Neuronal stem cell (in vitro differentiated cells): ENCODE data around the gene LPO.

Source experiments
- DNase-seq: peaks from one replicate; pipeline ENCODE4 v3.0.0-alpha.2; 2013; ENCODE audit warnings: low spot score
- H2AFZ ChIP-seq: one replicate; pipeline ENCODE4 v1.6.1; 2013; ENCODE audit warnings: mild to moderate bottlenecking, low read length, inconsistent platforms
- H2AK5ac ChIP-seq: 2 replicates; pipeline ENCODE4 v1.6.1; 2013; ENCODE audit warnings: low read depth, mild to moderate bottlenecking, inconsistent platforms, low read length, moderate library complexity, mixed read lengths
- H2BK120ac ChIP-seq: 2 replicates; pipeline ENCODE4 v1.6.1; 2013; ENCODE audit warnings: low read depth, mild to moderate bottlenecking, inconsistent platforms, low read length, moderate library complexity, mixed read lengths
- H2BK12ac ChIP-seq: one replicate; pipeline ENCODE4 v1.6.1; 2013; ENCODE audit warnings: low read length, inconsistent platforms
- H2BK15ac ChIP-seq: 2 replicates; pipeline ENCODE4 v1.6.1; 2013; ENCODE audit warnings: mild to moderate bottlenecking, low read length, inconsistent platforms, mixed read lengths
- H2BK5ac ChIP-seq: one replicate; pipeline ENCODE4 v1.6.1; 2013; ENCODE audit warnings: inconsistent platforms, mild to moderate bottlenecking, low read length, moderate library complexity
- H3K14ac ChIP-seq: one replicate; pipeline ENCODE4 v1.6.1; 2013; ENCODE audit warnings: low read length, inconsistent platforms
- H3K18ac ChIP-seq: 2 replicates; pipeline ENCODE4 v1.6.1; 2013; ENCODE audit warnings: low read length, inconsistent platforms
- H3K23ac ChIP-seq: 2 replicates; pipeline ENCODE4 v1.6.1; 2013; ENCODE audit warnings: low read depth, mild to moderate bottlenecking, mixed read lengths, low read length, inconsistent platforms; ENCODE audit not compliant: poor library complexity
- H3K27ac ChIP-seq: replicated peaks from 3 replicates; pipeline ENCODE4 v1.5.1; 2013; ENCODE audit warnings: low read length, inconsistent platforms
- H3K27me3 ChIP-seq, 3 experiments: 2 replicates each; pipeline ENCODE4 v1.6.1; 2013; ENCODE audit warnings: low read length in 3 of 3, mild to moderate bottlenecking in 2 of 3, inconsistent platforms in 1 of 3, low read depth in 1 of 3, mixed read lengths in 1 of 3, moderate library complexity in 1 of 3; ENCODE audit not compliant: control insufficient read depth in 3 of 3, insufficient read depth in 3 of 3
- H3K36me3 ChIP-seq, 2 donors: replicated peaks in 1 of 2; 2 replicates each; pipeline ENCODE4 v1.6.1; 2013; ENCODE audit warnings: low read length in 2 of 2; ENCODE audit not compliant: control insufficient read depth in 2 of 2, insufficient read depth in 2 of 2
- H3K4ac ChIP-seq: 2 replicates; pipeline ENCODE4 v1.6.1; 2013; ENCODE audit warnings: inconsistent platforms, mild to moderate bottlenecking, low read length, moderate library complexity
- H3K4me1 ChIP-seq, 2 donors: 1 replicate in 1 of 2; 2 replicates in 1 of 2; pipeline ENCODE4 v1.6.1; 2013; ENCODE audit warnings: low read length in 2 of 2, low read depth in 1 of 2; ENCODE audit not compliant: control insufficient read depth in 2 of 2, insufficient read depth in 1 of 2
- H3K4me2 ChIP-seq: one replicate; pipeline ENCODE4 v1.6.1; 2013; ENCODE audit warnings: mild to moderate bottlenecking, low read length, inconsistent platforms; ENCODE audit not compliant: insufficient read depth, poor library complexity, severe bottlenecking
- H3K4me3 ChIP-seq, 2 donors: 2 replicates each; pipeline ENCODE4 v1.5.1; 2013; ENCODE audit warnings: low read length in 2 of 2, mild to moderate bottlenecking in 2 of 2, inconsistent platforms in 1 of 2, moderate library complexity in 1 of 2
- H3K79me1 ChIP-seq: one replicate; pipeline ENCODE4 v1.6.1; 2013; ENCODE audit warnings: low read depth, mild to moderate bottlenecking, inconsistent platforms, low read length, moderate library complexity
- H3K9ac ChIP-seq: one replicate; pipeline ENCODE4 v1.6.1; 2013; ENCODE audit warnings: mild to moderate bottlenecking, low read depth, low read length, inconsistent platforms; ENCODE audit not compliant: poor library complexity
- H3K9me3 ChIP-seq, 2 donors: replicated peaks in 1 of 2; 2 replicates each; pipeline versions ENCODE3 to v1.6.1; 2013; ENCODE audit warnings: low read length in 2 of 2, mild to moderate bottlenecking in 2 of 2, inconsistent platforms in 1 of 2, low read depth in 1 of 2, mixed read lengths in 1 of 2, moderate library complexity in 1 of 2; ENCODE audit not compliant: control insufficient read depth in 2 of 2, insufficient read depth in 1 of 2
- H4K8ac ChIP-seq: one replicate; pipeline ENCODE4 v1.6.1; 2013; ENCODE audit warnings: low read depth, mild to moderate bottlenecking, inconsistent platforms, low read length, moderate library complexity
- H4K91ac ChIP-seq: one replicate; pipeline ENCODE4 v1.6.1; 2013; ENCODE audit warnings: low read length, low read depth, mild to moderate bottlenecking, inconsistent platforms; ENCODE audit not compliant: poor library complexity
- WGBS, 2 donors: extraction: QIAGEN DNeasy Blood & Tissue Kit; methylation state at CpG; one replicate each; pipeline ENCODE4 v1.1.7; 2013; ENCODE audit warnings: missing lambda C conversion rate in 2 of 2, mixed read lengths in 1 of 2; ENCODE audit not compliant: insufficient read length in 2 of 2, insufficient replicate concordance in 1 of 2; ENCODE audit errors: extremely low coverage in 2 of 2; 5-methylcytosine and 5-hydroxymethylcytosine counted together

LPO gene

GRCh38 chr17:58193641-58194255 lies 44.6 kb upstream of the LPO start:
- WGBS, 2 donors = no CpG with 5 or more reads among the region's 18 CpGs
- no peak overlapping the region for H2BK15ac ChIP-seq
- no peak overlapping the region for H2BK5ac ChIP-seq
- H3K36me3 ChIP-seq = no peaks in the 10 kb centered on the region
- peak overlapping the region; percentile 47 for H3K23ac ChIP-seq
- H3K4me3 ChIP-seq = no peak overlapping the region
- H3K4ac ChIP-seq = no peak overlapping the region
- H4K91ac ChIP-seq = no peak overlapping the region
- no peak for DNase-seq
- H2BK12ac ChIP-seq = no peak overlapping the region
- H3K27me3 ChIP-seq = peaks cover 0 to 37% (median 0%) of the 10 kb centered on the region in 3 experiments
- no peaks in the 10 kb centered on the region for H3K79me1 ChIP-seq
- H2AFZ ChIP-seq = no peak overlapping the region
- no peak overlapping the region for H3K9ac ChIP-seq
- no peak overlapping the region for H2AK5ac ChIP-seq
- no peak overlapping the region for H3K18ac ChIP-seq
- no peaks in the 10 kb centered on the region for H3K4me1 ChIP-seq
- no peak overlapping the region for H3K14ac ChIP-seq
- H3K4me2 ChIP-seq = no peak overlapping the region
- H2BK120ac ChIP-seq = no peak overlapping the region
- no peak overlapping the region for H4K8ac ChIP-seq
- H3K27ac ChIP-seq = no peak overlapping the region
- H3K9me3 ChIP-seq = no peaks in the 10 kb centered on the region

DNA sequence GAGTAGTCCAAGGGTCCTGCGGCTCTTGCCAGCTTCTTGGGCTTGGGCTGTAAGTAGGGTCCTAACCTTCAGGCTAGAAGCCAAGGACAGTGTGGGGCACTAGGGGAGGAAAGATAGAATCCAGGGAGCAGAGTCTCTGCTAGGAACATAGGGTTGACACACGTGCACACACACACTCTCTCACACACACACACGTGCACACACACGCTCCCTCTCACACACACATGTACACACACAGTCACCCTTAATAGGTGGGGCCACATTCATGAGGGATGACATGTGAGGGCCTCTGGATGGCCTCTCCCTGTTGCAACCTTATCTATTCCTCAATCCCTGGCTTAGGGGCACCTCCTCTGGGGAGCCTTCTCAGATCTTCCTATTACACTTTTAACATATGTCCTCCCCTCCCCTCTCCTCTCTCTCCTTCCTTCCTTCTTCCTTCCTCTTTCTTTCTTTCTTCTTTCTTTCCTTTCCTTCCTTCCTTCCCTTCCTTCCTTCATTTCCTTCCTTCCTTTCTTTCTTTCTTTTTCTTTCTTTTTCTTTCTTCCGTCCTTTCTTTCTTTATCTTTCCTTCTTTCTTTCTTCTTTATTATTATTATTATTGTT lies 42.8 kb upstream of the LPO start:
- DNase-seq = no peak
- peaks cover 0 to 41% (median 0%) of the 10 kb centered on the region in 3 experiments for H3K27me3 ChIP-seq
- no peak overlapping the region for H3K18ac ChIP-seq
- H3K23ac ChIP-seq = no peak overlapping the region
- no peak overlapping the region for H2BK120ac ChIP-seq
- no peak overlapping the region for H2BK12ac ChIP-seq
- no peak overlapping the region for H2AK5ac ChIP-seq
- no peak overlapping the region for H4K8ac ChIP-seq
- no peak overlapping the region for H3K4ac ChIP-seq
- 100% methylated on average over 1 of the region's 5 CpGs for WGBS, 2 donors
- H3K4me2 ChIP-seq = no peak overlapping the region
- no peaks in the 10 kb centered on the region for H3K9me3 ChIP-seq
- H4K91ac ChIP-seq = no peak overlapping the region
- H3K14ac ChIP-seq = no peak overlapping the region
- no peak overlapping the region for H2BK5ac ChIP-seq
- no peak overlapping the region for H2AFZ ChIP-seq
- H3K27ac ChIP-seq = no peak overlapping the region
- peak overlapping the region; percentile 10 for H2BK15ac ChIP-seq
- no peak overlapping the region for H3K9ac ChIP-seq
- no peak overlapping the region for H3K4me3 ChIP-seq
- no peaks in the 10 kb centered on the region for H3K4me1 ChIP-seq
- no peaks in the 10 kb centered on the region for H3K36me3 ChIP-seq
- H3K79me1 ChIP-seq = no peaks in the 10 kb centered on the region

GRCh38 chr17:58196610-58197009 lies 41.8 kb upstream of the LPO start:
- Histone ChIP-seq H3K4me2 (no peak overlapping the region), H3K4me1 (no peaks in the 10 kb centered on the region), H2AFZ (no peak overlapping the region), H3K4me3 (no peak overlapping the region), H3K4ac (no peak overlapping the region), H3K18ac (peak overlapping the region; percentile 27), H4K91ac (no peak overlapping the region), H3K27me3 (peaks cover 0 to 41% (median 0%) of the 10 kb centered on the region in 3 experiments), H2BK5ac (no peak overlapping the region), H3K23ac (no peak overlapping the region), H3K27ac (no peak overlapping the region), H2BK15ac (no peak overlapping the region), H3K79me1 (no peaks in the 10 kb centered on the region), H2BK120ac (no peak overlapping the region), H4K8ac (no peak overlapping the region), H2AK5ac (peak overlapping the region; percentile 61), H3K14ac (no peak overlapping the region), H3K36me3 (no peaks in the 10 kb centered on the region), H3K9me3 (no peaks in the 10 kb centered on the region), H2BK12ac (no peak overlapping the region), H3K9ac (no peak overlapping the region)
- no peak for DNase-seq
- no CpG with 5 or more reads among the region's 7 CpGs for WGBS, 2 donors

DNA sequence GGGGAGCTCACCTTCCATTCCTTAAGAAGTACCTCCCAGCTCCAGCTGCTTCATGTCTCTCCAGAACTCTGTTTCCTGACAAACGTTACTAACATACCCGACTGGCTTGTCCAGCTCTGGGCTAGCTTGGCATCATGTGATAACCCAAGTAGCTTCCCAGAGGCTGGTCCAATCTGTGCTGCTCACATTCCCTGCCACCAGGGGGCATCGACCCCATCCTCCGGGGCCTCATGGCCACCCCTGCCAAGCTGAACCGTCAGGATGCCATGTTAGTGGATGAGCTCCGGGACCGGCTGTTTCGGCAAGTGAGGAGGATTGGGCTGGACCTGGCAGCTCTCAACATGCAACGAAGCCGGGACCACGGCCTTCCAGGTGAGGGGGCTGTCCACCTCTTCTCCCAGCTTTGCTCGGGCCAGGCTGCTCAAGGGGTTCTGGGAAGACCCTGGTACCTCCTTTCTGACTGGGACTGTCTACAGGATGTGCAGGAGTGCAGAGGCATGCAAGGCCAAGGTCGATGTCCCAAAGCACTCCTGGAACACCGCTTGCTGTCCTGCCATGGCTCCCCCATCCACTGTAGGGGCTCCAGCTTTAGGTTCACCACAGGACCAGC lies 38.3 kb upstream of the LPO start:
- H3K27ac ChIP-seq = no peak overlapping the region
- no peak overlapping the region for H2AK5ac ChIP-seq
- no peak overlapping the region for H3K14ac ChIP-seq
- H3K9me3 ChIP-seq = no peaks in the 10 kb centered on the region
- no peaks in the 10 kb centered on the region for H3K79me1 ChIP-seq
- H3K9ac ChIP-seq = no peak overlapping the region
- H2BK120ac ChIP-seq = no peak overlapping the region
- no peak overlapping the region for H3K4me2 ChIP-seq
- no peak overlapping the region for H3K4me3 ChIP-seq
- H3K27me3 ChIP-seq = peaks cover 0 to 14% (median 0%) of the 10 kb centered on the region in 3 experiments
- H2BK5ac ChIP-seq = no peak overlapping the region
- peak overlapping the region; percentile 58 for H2AFZ ChIP-seq
- no peak overlapping the region for H3K18ac ChIP-seq
- H3K36me3 ChIP-seq = peaks cover 0 to under 1% of the 10 kb centered on the region in 2 donors
- no peak overlapping the region for H4K91ac ChIP-seq
- no peak overlapping the region for H2BK15ac ChIP-seq
- no CpG with 5 or more reads among the region's 14 CpGs for WGBS, 2 donors
- no peak overlapping the region for H3K4ac ChIP-seq
- H2BK12ac ChIP-seq = no peak overlapping the region
- peak; percentile 36 for DNase-seq
- H4K8ac ChIP-seq = no peak overlapping the region
- H3K23ac ChIP-seq = no peak overlapping the region
- H3K4me1 ChIP-seq = no peaks in the 10 kb centered on the region
